GM12878 (cell line): ENCODE measurements around the gene SPACDR. TPM values are rescaled to one million over a fixed set of nuclear protein-coding genes. Genes with fewer than 3 reads are reported as not detected.

ENCODE experiments used
- ATAC-seq: fragments of 200-7000 bp; cut with Tn5 transposase; 3 replicates; pipeline ENCODE4 v1.9.1; 2020; ENCODE audit warnings: mild to moderate bottlenecking, moderate library complexity
- BruUV-seq: library from RNA; stranded (reverse); fragments of 400-500 nt; replicated peaks from 2 replicates; lab custom pipeline; 2021; lab: Mats Ljungman, UMichigan
- CTCF ChIA-PET: fragments of 300-600 bp; sonication (Branson Sonifier 250); formaldehyde crosslinking; extraction: SDS; loops from one replicate; lab custom pipeline; 2021; ENCODE audit warnings: inconsistent platforms; lab: Yijun Ruan, JAX
- POLR2A ChIA-PET: fragments of 350-600 bp; formaldehyde crosslinking; extraction: SDS; loops from one replicate; lab custom pipeline; 2021; ENCODE audit warnings: inconsistent platforms; lab: Charles Lee
- RAD21 ChIA-PET: fragments of 300-600 bp; sonication (Branson Sonifier 250); formaldehyde crosslinking; loops from one replicate; lab custom pipeline; 2023; ENCODE audit warnings: antibody characterized with exemption; ENCODE audit not compliant: unreplicated experiment; lab: Charles Lee
- SMC1A ChIA-PET: fragments of 300-600 bp; sonication (Branson Sonifier 250); formaldehyde crosslinking; loops from one replicate; lab custom pipeline; 2023; ENCODE audit not compliant: unreplicated experiment, uncharacterized antibody; lab: Charles Lee
- DNase-seq: peaks from one replicate; pipeline ENCODE4 v3.0.0-alpha.2; 2011; ENCODE audit warnings: low read depth, low spot score
- FAIRE-seq: peaks from 3 replicates; lab custom pipeline; 2011; peaks lifted over from hg19 to GRCh38; lab: Jason Lieb, UNC
- H2AFZ ChIP-seq: 2 replicates; pipeline ENCODE4 v1.6.0; 2011; ENCODE audit warnings: low read depth, low read length, control low read depth; ENCODE audit not compliant: control insufficient read depth
- H3K27ac ChIP-seq: 2 replicates; pipeline ENCODE4 v1.5.1; 2011; ENCODE audit warnings: control low read depth; ENCODE audit not compliant: control insufficient read depth, insufficient read depth
- H3K27me3 ChIP-seq, 2 experiments: replicated peaks in 1 of 2; 2 replicates each; pipeline versions ENCODE4 v1.6.0 to v1.6.1; 2011; ENCODE audit warnings: low read length in 1 of 2; ENCODE audit not compliant: control insufficient read depth in 2 of 2, insufficient read depth in 2 of 2
- H3K36me3 ChIP-seq, 2 experiments: 2 replicates each; pipeline ENCODE4 v1.5.1; 2011; ENCODE audit warnings: low read length in 1 of 2; ENCODE audit not compliant: control insufficient read depth in 2 of 2, insufficient read depth in 2 of 2
- H3K4me1 ChIP-seq: 2 replicates; pipeline ENCODE4 v1.6.1; 2011; ENCODE audit warnings: mild to moderate bottlenecking, low read length, moderate library complexity, mixed read lengths; ENCODE audit not compliant: control insufficient read depth, insufficient read depth
- H3K4me2 ChIP-seq: 2 replicates; pipeline ENCODE4 v1.6.0; 2011; ENCODE audit warnings: control low read depth; ENCODE audit not compliant: control insufficient read depth, insufficient read depth
- H3K4me3 ChIP-seq: fragments of 200-600 bp; sonication (generic); 2 replicates; pipeline ENCODE4 v1.5.1; 2016
- H3K79me2 ChIP-seq: 2 replicates; pipeline ENCODE4 v1.6.0; 2011; ENCODE audit warnings: low read length; ENCODE audit not compliant: control insufficient read depth, insufficient read depth
- H3K9ac ChIP-seq: 2 replicates; pipeline ENCODE4 v1.8.0; 2011; ENCODE audit warnings: low read length, control low read depth, mixed read lengths; ENCODE audit not compliant: control insufficient read depth, insufficient read depth
- H3K9me3 ChIP-seq: replicated peaks from 3 replicates; pipeline ENCODE4 v1.5.1; 2011; ENCODE audit warnings: mild to moderate bottlenecking, low read length; ENCODE audit not compliant: control insufficient read depth, insufficient read depth
- H4K20me1 ChIP-seq: 2 replicates; pipeline ENCODE4 v1.6.0; 2011; ENCODE audit not compliant: control insufficient read depth, insufficient read depth
- BMI1 ChIP-seq: fragments of 450-650 bp; IDR thresholded peaks from 2 replicates; pipeline ENCODE4 v1.6.1; 2016; ENCODE audit warnings: mild to moderate bottlenecking, moderate library complexity, borderline replicate concordance
- CBFB ChIP-seq: IDR thresholded peaks from 2 replicates; pipeline ENCODE4 v1.6.1; 2016; ENCODE audit warnings: antibody characterized with exemption, low read depth
- FOXM1 ChIP-seq: IDR thresholded peaks from 2 replicates; pipeline ENCODE4 v1.6.1; 2012; ENCODE audit warnings: low read depth, mild to moderate bottlenecking, inconsistent platforms, low read length, moderate library complexity
- IKZF2 ChIP-seq, 2 experiments: fragments of 450-650 bp; IDR thresholded peaks; 2 replicates each; pipeline ENCODE4 v1.6.1; 2017; ENCODE audit warnings: mild to moderate bottlenecking in 2 of 2, moderate library complexity in 2 of 2
- KAT2A ChIP-seq: conservative IDR thresholded peaks from 2 replicates; pipeline ENCODE4 v1.6.1; 2011; ENCODE audit warnings: low read depth, low read length; ENCODE audit not compliant: control insufficient read depth
- MEF2A ChIP-seq: IDR thresholded peaks from 2 replicates; pipeline ENCODE4 v1.6.1; 2011; ENCODE audit warnings: low read depth, mild to moderate bottlenecking, low read length, moderate library complexity; ENCODE audit not compliant: insufficient read depth
- PAX8 ChIP-seq: fragments of 450-650 bp; IDR thresholded peaks from 2 replicates; pipeline ENCODE4 v1.6.1; 2017; ENCODE audit warnings: mild to moderate bottlenecking, moderate library complexity
- POLR2AphosphoS5 ChIP-seq: IDR thresholded peaks from 2 replicates; pipeline ENCODE4 v1.6.1; 2011; ENCODE audit warnings: mild to moderate bottlenecking, low read length, inconsistent platforms
- SRF ChIP-seq, 2 experiments: IDR thresholded peaks; 2 replicates each; pipeline ENCODE4 v1.6.1; 2011; ENCODE audit warnings: low read depth in 2 of 2, low read length in 2 of 2, mild to moderate bottlenecking in 1 of 2, moderate library complexity in 1 of 2
- STAT1 ChIP-seq: fragments of 450-650 bp; conservative IDR thresholded peaks from 2 replicates; pipeline ENCODE4 v1.6.1; 2014; ENCODE audit warnings: antibody characterized with exemption, mild to moderate bottlenecking
- WGBS: methylation state at CpG from one replicate; pipeline ENCODE4 v1.1.6; 2016; ENCODE audit warnings: low lambda C conversion rate; ENCODE audit not compliant: insufficient replicate concordance, insufficient coverage; ENCODE audit errors: missing lambda C conversion rate; 5-methylcytosine and 5-hydroxymethylcytosine counted together
- in situ Hi-C: fragments of 300-500 bp; cut with MboI; formaldehyde crosslinking; loops from 9 replicates; pipeline ENCODE4 v1.14.3; 2018; ENCODE audit warnings: mixed read lengths
- intact Hi-C: fragments of 100-400 bp; cut with micrococcal nuclease; formaldehyde crosslinking; loops from one replicate; pipeline ENCODE4 v1.14.2; 2022; ENCODE audit not compliant: unreplicated experiment
- polyA plus RNA-seq, 11 experiments: library from polyadenylated mRNA; depleted of rRNA in 4 of 11; unstranded in 6 of 11; stranded (reverse) in 5 of 11; fragments of >200 nt; fragmentation: Nextera tagmentation in 4 of 11; fragmentation: Illumina TruSeq in 1 of 11; extraction: Ambion mirVana in 4 of 11; extraction: Trizol in 1 of 11; gene quantifications; 1 replicate in 1 of 11; 2 replicates in 10 of 11; pipeline versions ENCODE4 v1.2.1 to v1.2.3, GENCODE V29; 2011 to 2016; ENCODE audit warnings: inconsistent platforms in 2 of 11, missing spikeins in 2 of 11, low read depth in 1 of 11
- total RNA-seq, 4 experiments: library from RNA; depleted of rRNA in 3 of 4; stranded (reverse); fragments of >200 nt in 3 of 4; fragmentation: Illumina TruSeq in 1 of 4; extraction: Trizol in 1 of 4; gene quantifications; 2 replicates each; pipeline versions ENCODE4 v1.2.1 to v1.2.3, GENCODE V29; 2013 to 2021
- TF ChIP-seq, protein P1 (sequence below): IDR thresholded peaks from 2 replicates; pipeline ENCODE4 v1.6.1; 2012; ENCODE audit warnings: low read depth, low read length, improper control_type of control experiment
- TF ChIP-seq, protein P2 (sequence below): fragments of 150-350 bp; IDR thresholded peaks from 2 replicates; pipeline ENCODE4 v1.6.1; 2016; ENCODE audit warnings: low read depth, low read length
- TF ChIP-seq, protein P3 (sequence below): fragments of 450-650 bp; conservative IDR thresholded peaks from 2 replicates; pipeline ENCODE4 v1.6.1; 2017; ENCODE audit warnings: mild to moderate bottlenecking, moderate library complexity
- TF ChIP-seq, protein P4 (sequence below): fragments of 450-650 bp; IDR thresholded peaks from 2 replicates; pipeline ENCODE4 v1.6.1; 2016; ENCODE audit warnings: mild to moderate bottlenecking, moderate library complexity, borderline replicate concordance

The SPACDR gene
- total and polyA plus RNA-seq, 10 of the 15 experiments (the other 5 are each of a cell fraction or from before 2014, with no cell fraction given): 0.18 to 1.5 (median 0.63) TPM

DNA sequence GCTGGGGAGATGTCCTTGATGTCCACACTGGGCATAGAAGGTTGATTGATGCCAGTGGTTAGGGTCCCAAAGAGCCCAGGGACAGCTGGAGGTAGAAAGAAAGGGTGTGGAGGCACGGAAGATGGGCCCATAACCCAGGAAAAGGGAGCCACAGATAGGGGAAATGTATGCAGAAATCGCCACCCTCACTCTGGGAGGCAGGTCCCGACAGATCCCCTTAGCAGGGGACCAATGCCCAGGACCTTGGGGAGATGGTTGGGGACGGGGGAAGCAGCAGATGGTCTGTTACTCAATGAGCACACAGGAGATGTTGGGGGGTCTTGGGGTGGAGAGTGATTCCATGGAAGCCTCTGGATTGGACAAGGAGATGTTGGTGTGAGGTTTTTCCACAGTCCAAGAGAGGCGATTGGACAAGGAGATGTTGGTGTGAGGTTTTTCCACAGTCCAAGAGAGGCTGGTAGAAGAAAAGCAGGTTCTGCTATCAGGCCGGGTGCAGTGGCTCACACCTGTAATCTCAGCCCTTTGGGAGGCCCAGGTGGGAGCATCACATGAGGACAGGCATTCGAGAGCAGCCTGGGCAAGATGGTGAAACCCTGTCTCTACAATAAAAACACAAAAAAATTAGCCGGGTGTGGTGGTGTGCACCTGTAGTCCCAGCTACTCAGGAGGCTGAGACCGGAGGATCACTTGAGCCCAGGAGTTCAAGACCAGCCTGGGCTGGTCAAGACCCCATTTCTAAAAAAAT lies 20.8 kb downstream of the SPACDR start:
- no peak for DNase-seq
- Histone ChIP-seq H4K20me1 (no peaks in the 10 kb centered on the region), H3K9me3 (no peaks in the 10 kb centered on the region), H3K9ac (no peak overlapping the region), H3K4me3 (no peak overlapping the region), H3K36me3 (no peaks in the 10 kb centered on the region; a peak in 1 of 4 replicates), H3K27me3 (no peaks in the 10 kb centered on the region), H3K4me2 (no peak overlapping the region), H3K79me2 (no peaks in the 10 kb centered on the region), H3K27ac (no peak overlapping the region), H3K4me1 (peaks cover 14% of the 10 kb centered on the region), H2AFZ (no peak overlapping the region)
- BruUV-seq: no TSS peak
- in situ Hi-C loops: no loop called here
- ChIA-PET RAD21 (no interaction called here), SMC1A (interaction anchor here (1.3 kb wide), 1 partner anchor 11 kb away, joined by 6 read pairs; no protein-coding TSS in a partner anchor), POLR2A (interaction anchor here (1.1 to 1.7 kb wide), 3 partner anchors 11 to 21 kb away, joined by 4 to 6 read pairs (median 5); partner anchors contain the start of gene MEPCE), CTCF (interaction anchor here (1.0 to 1.4 kb wide), 3 partner anchors 9 to 39 kb away, joined by 3 read pairs; no protein-coding TSS in a partner anchor)
- WGBS: 73% methylated on average over 9 of the region's 9 CpGs
- intact Hi-C loops: no loop called here
- ATAC-seq: no peak
- no peak for FAIRE-seq
- TF ChIP-seq CBFB: no peak
- no peak for TF ChIP-seq BMI1
- TF ChIP-seq, protein P1, sequence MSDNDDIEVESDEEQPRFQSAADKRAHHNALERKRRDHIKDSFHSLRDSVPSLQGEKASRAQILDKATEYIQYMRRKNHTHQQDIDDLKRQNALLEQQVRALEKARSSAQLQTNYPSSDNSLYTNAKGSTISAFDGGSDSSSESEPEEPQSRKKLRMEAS: no peak
- TF ChIP-seq, protein P2, sequence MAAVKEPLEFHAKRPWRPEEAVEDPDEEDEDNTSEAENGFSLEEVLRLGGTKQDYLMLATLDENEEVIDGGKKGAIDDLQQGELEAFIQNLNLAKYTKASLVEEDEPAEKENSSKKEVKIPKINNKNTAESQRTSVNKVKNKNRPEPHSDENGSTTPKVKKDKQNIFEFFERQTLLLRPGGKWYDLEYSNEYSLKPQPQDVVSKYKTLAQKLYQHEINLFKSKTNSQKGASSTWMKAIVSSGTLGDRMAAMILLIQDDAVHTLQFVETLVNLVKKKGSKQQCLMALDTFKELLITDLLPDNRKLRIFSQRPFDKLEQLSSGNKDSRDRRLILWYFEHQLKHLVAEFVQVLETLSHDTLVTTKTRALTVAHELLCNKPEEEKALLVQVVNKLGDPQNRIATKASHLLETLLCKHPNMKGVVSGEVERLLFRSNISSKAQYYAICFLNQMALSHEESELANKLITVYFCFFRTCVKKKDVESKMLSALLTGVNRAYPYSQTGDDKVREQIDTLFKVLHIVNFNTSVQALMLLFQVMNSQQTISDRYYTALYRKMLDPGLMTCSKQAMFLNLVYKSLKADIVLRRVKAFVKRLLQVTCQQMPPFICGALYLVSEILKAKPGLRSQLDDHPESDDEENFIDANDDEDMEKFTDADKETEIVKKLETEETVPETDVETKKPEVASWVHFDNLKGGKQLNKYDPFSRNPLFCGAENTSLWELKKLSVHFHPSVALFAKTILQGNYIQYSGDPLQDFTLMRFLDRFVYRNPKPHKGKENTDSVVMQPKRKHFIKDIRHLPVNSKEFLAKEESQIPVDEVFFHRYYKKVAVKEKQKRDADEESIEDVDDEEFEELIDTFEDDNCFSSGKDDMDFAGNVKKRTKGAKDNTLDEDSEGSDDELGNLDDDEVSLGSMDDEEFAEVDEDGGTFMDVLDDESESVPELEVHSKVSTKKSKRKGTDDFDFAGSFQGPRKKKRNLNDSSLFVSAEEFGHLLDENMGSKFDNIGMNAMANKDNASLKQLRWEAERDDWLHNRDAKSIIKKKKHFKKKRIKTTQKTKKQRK: no peak
- TF ChIP-seq, protein P3, sequence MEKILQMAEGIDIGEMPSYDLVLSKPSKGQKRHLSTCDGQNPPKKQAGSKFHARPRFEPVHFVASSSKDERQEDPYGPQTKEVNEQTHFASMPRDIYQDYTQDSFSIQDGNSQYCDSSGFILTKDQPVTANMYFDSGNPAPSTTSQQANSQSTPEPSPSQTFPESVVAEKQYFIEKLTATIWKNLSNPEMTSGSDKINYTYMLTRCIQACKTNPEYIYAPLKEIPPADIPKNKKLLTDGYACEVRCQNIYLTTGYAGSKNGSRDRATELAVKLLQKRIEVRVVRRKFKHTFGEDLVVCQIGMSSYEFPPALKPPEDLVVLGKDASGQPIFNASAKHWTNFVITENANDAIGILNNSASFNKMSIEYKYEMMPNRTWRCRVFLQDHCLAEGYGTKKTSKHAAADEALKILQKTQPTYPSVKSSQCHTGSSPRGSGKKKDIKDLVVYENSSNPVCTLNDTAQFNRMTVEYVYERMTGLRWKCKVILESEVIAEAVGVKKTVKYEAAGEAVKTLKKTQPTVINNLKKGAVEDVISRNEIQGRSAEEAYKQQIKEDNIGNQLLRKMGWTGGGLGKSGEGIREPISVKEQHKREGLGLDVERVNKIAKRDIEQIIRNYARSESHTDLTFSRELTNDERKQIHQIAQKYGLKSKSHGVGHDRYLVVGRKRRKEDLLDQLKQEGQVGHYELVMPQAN: no peak
- no peak for TF ChIP-seq MEF2A
- TF ChIP-seq STAT1: no peak
- no peak for TF ChIP-seq POLR2AphosphoS5
- no peak for TF ChIP-seq IKZF2 (IDR thresholded peaks at IDR 0.05)
- no peak for TF ChIP-seq KAT2A
- TF ChIP-seq, protein P4, sequence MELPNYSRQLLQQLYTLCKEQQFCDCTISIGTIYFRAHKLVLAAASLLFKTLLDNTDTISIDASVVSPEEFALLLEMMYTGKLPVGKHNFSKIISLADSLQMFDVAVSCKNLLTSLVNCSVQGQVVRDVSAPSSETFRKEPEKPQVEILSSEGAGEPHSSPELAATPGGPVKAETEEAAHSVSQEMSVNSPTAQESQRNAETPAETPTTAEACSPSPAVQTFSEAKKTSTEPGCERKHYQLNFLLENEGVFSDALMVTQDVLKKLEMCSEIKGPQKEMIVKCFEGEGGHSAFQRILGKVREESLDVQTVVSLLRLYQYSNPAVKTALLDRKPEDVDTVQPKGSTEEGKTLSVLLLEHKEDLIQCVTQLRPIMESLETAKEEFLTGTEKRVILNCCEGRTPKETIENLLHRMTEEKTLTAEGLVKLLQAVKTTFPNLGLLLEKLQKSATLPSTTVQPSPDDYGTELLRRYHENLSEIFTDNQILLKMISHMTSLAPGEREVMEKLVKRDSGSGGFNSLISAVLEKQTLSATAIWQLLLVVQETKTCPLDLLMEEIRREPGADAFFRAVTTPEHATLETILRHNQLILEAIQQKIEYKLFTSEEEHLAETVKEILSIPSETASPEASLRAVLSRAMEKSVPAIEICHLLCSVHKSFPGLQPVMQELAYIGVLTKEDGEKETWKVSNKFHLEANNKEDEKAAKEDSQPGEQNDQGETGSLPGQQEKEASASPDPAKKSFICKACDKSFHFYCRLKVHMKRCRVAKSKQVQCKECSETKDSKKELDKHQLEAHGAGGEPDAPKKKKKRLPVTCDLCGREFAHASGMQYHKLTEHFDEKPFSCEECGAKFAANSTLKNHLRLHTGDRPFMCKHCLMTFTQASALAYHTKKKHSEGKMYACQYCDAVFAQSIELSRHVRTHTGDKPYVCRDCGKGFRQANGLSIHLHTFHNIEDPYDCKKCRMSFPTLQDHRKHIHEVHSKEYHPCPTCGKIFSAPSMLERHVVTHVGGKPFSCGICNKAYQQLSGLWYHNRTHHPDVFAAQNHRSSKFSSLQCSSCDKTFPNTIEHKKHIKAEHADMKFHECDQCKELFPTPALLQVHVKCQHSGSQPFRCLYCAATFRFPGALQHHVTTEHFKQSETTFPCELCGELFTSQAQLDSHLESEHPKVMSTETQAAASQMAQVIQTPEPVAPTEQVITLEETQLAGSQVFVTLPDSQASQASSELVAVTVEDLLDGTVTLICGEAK: no peak
- TF ChIP-seq SRF (IDR thresholded peaks at IDR 0.05; ENCODE audit: low read depth in 2 of 2, low read length in 2 of 2): no peak
- no peak for TF ChIP-seq FOXM1
- TF ChIP-seq PAX8: no peak
